GM19239 (cell line): ENCODE data around the gene TAX1BP1.

Source experiments
- DNase-seq: peaks from one replicate; pipeline ENCODE4 v3.0.0; 2011; ENCODE audit warnings: low spot score; ENCODE audit not compliant: insufficient read length
- FAIRE-seq: peaks from 2 replicates; lab custom pipeline; 2011; peaks lifted over from hg19 to GRCh38; lab: Jason Lieb, UNC

TAX1BP1 gene

DNA sequence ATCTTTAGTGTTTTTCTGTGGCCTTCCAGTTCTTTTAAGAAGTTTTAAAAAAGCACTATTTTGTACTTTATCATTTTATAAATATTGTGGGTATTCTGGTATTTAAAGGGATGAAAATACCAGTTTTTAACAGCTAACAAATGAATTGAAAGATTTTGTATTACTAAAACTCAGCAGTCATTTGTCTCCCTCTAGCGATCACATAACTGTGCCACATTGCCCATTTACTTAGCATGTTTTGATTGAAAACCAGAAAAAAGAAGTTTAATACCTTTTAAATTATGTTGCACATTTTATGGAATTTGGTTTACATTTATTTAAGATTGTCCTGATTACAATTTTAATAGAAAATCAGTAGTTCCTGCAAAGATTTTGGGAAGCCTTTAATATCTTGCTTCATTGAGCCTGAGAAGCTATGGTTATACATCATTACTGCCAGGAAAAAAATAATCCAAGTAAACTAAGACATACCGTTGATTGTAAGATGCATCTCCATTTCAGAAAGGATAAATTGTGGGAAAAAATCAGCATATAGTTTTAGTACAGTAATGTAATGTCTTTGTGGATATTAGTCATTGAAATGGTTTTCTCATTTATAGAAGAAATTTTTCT is 34.9 kb downstream of the TAX1BP1 start:
- DNase-seq: no peak
- FAIRE-seq: no peak

DNA sequence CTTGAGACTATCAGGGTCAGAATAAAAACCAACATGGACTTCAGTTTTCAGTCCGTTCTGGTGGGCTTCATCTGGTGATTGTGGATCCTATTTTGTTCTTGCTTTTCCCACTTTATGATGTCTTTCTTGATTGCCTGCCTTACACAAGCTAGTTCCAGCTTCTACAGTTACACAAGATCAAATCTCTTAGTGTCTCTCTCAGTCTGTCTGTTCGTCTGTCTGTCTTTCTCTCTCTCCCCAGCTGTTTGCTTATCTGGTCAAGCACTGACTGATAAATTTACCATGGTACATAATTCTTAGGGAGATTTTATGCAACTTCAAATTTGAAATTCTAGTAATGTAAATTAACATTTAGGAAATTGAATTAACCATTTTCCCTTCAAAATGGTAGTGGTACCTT is 35.8 kb downstream of the TAX1BP1 start:
- FAIRE-seq (no peak), DNase-seq (no peak)

DNA sequence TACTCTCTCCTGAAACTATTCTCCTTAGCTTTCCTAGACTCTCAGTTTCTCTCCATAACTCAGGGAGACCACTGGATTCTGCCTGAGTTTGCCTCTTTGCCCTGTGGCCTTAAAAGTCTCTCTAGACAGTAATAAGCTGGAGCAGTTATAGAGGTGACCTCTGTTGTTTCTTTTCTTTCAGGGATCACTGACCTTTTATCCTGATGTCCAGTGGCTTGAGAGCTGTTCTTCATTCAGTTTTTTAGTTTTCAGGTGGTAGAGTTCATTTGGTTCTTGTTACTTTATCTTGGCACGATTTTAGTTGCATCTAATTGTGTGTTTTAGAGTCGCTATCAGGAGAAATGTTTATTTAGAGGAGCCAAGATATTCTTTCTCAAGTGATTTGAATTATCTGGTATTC is 37.7 kb downstream of the TAX1BP1 start:
- DNase-seq (no peak), FAIRE-seq (no peak)

DNA sequence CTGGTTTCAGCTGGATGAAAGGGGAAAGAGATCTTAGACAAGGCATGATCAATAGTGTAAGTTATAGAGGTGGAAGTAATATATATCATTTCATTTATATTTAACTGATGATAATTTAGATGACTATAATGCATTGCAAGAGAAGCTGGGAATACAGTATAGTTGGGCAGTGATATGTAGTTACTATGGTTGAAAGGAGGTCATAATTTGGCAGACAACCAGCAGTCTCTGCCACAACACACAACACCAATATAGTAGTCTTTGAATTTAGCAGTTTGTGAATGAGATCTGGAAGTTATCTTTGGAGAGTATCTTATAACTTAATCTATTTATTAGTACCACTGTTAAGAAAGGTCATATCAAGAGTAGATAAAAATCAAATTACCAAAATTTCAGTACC is 39.9 kb downstream of the TAX1BP1 start:
- no peak for FAIRE-seq

DNA sequence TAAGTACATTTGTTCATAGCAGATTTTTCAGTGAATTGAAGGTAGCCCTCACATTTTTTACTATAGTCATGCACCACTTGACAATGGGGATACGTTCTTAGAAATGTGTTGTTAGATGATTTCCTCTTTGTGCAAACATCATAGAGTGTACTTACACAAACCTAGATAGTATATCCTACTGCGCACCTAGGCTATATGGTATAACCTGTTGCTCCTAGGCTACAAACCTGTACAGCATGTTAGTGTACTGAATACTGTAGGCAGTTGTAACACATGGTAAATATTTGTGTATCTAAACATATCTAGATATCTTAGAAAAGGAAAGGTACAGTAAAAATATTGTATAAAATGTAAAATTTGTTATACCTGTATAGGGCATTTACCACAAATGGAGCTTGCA is 41.2 kb downstream of the TAX1BP1 start:
- no peak for FAIRE-seq
- DNase-seq: no peak

More for the DNA sequence above, 39.9 kb downstream of the TAX1BP1 start:
- no peak for DNase-seq

DNA sequence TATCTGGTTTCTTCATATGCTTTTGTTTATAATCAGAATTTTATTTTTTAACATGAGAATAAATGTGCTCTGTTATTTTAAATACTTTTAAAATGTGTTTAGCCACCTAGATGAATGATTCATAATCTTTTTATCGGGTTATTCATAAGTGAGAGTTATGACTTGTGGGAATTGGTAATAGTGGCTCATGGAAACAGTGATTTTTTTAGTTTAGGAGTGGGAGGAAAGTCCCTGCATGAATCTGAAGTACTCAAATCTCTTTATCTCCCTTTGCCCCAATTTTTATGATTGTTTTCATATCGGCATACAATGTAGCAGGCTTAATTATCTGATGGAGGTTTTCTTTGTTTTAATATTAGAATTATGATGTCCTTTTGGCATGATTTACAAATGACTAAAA is 42.9 kb downstream of the TAX1BP1 start:
- DNase-seq: no peak
- FAIRE-seq: no peak

DNA sequence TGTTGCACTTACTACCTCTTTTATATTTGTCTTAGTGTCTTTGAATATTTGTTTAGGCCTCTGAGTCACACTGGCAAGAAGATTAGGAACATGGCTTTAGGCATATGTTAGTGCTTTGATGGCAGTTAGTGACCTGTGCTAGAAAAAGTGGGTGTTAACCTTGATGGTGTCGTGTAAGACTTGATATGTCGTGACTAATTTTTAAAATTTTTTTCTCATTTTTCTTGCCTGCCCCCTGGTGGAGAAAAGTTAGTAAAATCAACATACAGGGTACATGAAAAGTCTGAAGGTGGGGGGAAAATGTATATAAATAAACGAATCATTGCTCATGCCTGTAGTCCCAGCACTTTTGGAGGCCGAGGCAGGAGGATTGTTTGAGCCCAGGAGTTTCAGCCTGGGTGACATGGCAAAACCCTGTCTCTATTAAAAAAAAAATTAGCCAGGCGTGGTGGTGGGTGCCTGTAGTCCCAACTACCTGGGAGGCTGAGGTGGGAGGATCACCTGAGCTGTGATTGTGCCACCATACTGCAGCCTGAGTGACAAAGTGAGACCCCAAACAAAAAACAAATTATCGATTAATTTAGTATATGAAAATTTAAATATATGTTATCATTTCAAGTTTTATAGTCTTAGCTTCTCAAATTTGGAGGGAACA is 44.6 kb downstream of the TAX1BP1 start:
- DNase-seq (no peak), FAIRE-seq (peak; percentile 89)

DNA sequence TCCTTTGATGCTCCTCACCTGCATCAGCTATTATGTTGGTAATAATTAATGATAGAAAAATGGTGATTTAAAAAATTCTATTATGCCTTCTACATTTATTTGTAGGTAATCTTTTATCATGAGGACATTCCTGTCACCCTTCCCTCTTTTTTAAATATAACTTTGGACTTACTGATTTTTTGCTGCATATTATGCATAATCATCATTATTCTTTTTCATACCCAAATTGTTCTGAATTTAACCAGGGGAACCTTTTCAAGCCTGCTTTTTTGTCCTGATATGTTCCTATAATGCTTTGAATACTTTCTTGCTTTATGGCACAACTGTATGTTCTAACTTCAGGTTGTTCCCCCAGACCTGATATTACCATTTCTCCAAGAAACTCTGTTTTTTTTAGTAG is 48.5 kb downstream of the TAX1BP1 start:
- DNase-seq (no peak), FAIRE-seq (no peak)

DNA sequence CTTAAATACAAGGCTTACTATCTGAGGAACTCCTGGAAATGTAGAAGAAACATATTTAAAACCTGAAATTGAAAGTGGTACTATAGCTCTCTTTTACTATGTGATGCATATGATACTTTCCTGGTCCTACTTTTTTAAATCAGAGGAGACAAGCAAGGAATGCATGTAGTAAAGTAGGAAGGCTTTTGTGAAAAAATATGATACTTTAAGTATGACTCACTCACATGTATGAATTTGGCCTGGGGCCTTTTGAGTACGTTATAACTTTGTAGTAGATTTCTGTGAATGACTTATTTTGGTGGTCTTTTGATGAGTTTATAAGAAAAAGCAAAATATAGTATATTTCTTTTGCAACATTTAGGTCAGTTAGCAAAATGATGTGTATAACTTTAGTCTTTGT is 53.8 kb downstream of the TAX1BP1 start:
- no peak for DNase-seq
- FAIRE-seq: no peak

DNA sequence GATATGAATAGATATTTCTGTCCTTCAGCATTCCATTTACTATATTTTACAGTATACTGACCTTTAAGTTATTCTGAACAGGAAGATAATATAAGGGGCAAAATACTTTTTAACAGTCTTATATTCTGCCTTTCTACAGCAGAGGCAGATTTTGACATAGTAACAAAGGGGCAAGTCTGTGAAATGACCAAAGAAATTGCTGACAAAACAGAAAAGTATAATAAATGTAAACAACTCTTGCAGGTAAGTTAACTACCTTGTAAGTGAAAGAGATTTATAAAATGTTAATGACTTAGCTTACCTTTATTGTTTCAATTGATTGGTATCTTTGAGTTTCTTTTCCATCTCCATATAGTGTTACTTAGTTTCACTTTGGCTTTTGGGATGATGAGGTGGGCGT is 56.0 kb downstream of the TAX1BP1 start:
- DNase-seq (no peak), FAIRE-seq (no peak)

DNA sequence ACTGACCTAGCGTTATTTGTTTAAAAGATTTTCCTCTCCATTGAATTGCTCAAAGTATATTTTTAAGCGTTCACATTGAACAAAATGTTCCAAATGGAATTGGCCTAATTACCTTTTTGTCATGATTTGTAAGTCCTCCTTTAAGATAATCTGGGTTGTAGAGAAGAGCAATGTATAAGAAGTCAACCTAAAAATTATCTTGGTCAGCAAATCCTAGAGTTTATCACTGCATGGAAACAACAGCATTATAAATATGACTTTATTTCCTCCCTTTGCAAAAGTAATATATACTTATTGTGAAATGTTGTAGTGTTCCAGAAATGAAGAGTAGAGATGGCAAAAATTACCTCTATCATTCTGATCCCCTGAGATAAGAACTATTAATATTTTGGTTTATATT is 59.2 kb downstream of the TAX1BP1 start:
- DNase-seq: no peak
- FAIRE-seq: no peak

DNA sequence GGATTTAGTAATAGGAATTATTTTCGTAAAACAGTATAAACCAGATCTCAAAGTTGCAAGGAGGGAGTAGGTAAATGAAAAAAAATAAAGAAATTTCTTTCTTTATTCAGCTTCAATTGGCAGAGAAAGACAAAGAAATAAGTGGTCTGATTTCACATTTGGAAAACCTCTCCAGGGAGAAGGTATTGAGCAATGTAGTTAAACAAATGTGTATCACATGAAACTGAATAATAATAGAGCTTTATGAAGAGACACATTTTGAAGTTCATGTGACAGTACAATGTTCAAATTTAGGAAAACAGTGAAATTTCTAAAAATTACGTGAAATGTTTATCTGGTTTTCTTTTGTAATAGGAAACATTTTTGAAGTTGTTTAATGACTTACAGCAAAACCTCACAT is 63.0 kb downstream of the TAX1BP1 start:
- FAIRE-seq (no peak), DNase-seq (no peak)

DNA sequence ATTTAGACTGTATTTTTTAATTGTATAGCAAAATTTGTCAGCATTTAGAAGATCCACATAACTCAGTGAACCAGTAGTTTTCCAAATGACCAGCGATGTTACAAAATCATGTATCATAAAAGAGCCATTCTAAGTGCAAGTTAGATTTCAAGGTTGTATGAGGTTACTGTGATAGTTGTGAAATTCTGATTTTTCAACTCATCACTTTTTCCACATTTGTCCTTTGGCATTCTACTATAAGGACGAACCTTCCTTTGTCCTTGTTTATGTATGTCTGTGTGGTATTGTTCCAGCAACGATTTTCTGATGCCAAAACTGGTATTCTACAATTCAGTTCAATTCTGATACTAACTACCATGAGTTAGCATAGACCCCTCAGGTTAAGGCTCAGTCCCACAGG is 64.2 kb downstream of the TAX1BP1 start:
- peak; percentile 23 for FAIRE-seq
- DNase-seq: no peak

DNA sequence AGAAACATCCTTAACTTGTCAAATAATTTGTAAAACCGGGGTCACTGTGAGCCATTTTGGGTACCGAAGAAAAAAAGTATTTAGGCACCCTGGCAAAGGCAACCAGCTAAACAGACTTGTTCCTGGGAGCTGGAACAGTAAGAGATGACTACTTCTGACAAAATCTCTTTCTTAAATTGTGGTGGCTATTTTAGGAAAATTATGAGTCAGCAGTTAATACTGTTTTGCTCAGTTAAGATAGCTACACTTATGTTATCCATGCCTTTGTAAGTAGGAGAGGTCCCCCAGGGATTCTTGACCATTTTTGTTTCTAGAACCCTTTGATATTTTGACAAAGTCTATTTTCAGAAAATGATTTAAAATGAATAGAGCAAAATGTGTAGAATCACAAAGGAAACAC is 68.7 kb downstream of the TAX1BP1 start:
- DNase-seq (no peak), FAIRE-seq (peak; percentile 33)

DNA sequence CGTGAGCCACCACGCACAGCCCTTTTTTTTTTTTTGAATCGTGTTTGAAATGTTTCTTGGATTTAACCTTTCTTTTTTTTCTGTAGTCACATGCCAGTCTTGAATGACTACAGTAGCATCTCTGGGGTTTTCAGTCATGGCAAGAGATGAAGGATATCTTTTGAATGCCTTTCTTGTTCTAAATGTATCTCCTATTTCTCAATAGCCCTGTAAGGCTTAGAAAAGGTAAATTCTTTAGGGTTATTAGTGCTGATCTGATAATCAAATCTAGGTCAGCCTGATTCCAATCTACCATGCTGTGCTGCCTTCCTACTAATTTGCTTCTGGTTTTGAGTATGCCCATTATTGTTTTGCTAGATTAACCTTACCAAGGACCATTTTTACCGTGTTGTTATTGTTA is 70.2 kb downstream of the TAX1BP1 start:
- FAIRE-seq (no peak), DNase-seq (no peak)

DNA sequence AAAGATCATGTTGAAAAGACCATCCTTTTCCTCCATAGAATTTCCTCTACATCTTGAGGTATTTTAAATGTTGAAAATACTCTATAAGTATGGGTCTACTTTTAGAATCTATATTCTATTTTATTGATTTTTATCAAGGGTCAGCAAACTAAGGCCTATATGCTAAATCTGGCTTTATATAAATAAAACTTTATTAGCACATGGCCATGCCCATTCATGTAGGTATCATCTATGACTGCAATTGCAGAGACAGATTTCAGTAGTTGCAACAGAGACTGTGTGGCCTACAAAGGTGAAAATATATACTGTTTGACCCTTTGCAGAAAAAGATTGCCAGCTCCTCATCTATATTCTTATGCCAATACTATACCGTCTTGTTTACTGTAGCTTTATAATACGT is 72.7 kb downstream of the TAX1BP1 start:
- no peak for FAIRE-seq

DNA sequence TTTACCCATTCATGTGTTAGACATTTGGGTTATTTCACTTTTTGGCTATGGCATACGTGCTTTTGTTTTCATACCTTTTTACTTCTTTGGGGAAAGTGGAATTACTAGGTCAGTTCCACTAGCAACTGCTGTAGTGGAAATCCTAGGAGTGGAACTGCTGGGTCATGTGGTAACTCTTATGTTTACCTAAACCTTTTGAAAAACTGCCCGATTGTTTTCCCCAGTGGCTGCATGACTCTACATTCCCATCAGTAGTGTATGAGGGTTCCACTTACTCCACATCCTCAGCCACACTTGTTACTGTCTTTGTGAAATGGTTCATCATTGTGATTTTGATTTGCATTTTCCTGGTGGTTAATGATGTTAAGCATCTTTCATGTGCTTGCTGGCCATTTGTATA is 82.3 kb downstream of the TAX1BP1 start:
- DNase-seq (no peak), FAIRE-seq (no peak)

More for the DNA sequence above, 72.7 kb downstream of the TAX1BP1 start:
- DNase-seq: no peak

DNA sequence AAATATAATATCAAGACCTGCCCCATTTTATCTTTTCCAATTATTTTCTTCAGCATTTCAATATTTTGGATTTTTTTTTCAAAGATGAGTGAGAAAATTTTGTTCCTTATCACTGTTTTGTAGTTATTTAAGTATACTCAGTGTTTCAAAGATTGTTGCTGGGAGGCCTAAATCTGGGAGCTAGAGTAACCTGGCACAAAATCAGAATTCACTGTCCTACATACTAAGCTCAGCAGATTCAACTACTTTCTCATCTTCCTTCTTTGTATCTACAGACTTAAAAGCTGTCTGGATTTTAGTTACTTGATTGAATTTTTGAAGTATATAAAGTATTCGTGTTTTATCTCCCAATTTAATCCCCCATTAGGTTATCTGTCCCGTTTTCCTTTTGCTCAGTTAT is 85.9 kb downstream of the TAX1BP1 start:
- peak; percentile 4 for FAIRE-seq
- no peak for DNase-seq

DNA sequence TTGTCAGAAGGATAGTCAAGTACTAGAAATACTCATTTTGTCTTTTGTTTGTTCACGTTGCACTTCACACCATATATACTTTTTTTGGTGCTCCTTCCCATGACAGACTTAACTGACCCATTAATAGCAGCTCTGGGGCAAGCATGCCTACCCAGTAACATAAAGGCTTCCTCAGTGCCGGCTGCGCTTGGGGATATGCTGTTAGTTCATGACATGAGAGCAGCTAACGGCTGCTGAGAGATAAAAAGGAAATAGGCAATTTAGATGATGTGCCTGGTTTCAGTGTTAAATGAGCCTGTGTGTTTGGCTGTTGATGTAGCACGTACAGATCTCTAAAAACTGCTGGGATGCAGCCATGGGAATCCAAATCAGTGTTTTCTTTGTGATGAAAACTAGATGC is 86.4 kb downstream of the TAX1BP1 start:
- DNase-seq (no peak), FAIRE-seq (no peak)

DNA sequence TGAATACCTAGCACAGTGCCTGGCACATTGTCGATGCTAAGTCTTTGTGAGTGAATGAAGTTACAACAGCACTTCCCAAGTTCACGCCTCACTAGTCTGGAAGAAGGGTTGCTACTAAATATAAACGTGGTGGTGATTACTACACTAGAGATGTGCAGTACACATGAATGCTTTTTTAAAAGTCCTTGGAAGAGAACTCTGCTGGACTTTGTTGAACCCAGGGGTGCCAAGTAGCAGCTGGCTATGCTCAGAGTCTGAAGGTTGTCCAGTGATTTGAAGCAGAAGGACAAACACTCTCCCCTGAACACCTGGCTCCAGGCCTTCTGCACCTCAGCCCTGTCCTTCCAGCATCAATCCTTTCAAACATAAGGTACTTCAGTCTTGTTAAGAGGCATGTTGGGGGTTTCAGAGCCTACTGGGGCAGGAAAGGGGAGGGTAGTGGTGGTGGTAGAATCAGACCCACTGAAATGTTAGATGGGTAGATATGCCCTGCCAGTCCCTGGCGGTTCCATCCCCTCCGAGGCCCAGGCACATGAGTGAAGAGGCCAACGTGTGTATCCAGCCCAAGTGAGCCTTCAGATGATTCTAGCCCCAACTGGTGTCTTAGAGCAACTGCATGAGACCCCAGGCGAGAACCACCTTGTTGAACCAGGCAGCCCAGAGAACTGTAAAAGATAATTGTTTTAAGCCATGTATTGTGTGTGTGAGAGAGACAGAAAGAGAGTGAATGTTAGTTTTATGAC is 94.4 kb downstream of the TAX1BP1 start:
- DNase-seq: no peak
- no peak for FAIRE-seq

DNA sequence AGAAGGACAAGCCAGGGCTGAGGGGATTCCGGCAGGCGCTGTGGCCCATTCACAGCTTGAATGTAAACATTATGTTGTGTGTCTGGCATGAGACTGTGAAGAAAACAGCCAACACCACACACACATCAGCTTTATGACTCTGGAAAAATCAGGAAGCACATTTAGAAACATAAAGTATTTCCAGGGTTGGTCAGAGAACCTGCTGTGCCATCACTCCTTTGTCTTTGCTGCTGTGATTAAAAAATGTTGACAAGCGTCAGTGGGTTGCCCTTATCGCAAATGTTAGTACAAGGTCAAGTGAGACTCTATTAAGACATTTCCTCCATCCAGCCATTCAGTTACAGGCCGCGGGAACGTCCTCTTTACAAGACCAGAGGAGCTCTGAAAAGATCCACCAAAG is 95.4 kb downstream of the TAX1BP1 start:
- FAIRE-seq: no peak
- no peak for DNase-seq

DNA sequence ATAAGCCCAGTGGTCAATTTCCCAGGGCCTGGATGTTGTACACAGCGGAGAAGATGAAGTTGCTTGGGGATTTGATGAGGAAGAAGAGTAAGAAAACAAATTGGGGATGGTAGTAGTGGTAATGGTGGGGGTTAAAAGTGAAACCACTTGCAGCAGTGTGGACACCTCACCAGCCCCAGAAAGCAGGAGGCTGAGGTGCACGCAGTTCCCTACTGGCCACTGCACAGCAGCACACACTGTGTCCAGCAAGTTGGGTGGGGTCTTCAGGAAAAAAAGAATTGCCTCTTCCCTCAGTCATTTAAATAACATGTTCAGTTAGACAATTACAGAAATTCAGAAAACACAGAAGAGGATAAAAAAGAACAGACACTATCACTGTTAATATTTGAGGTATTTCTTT is 96.6 kb downstream of the TAX1BP1 start:
- no peak for DNase-seq
- no peak for FAIRE-seq
